ENCODE data around the gene SLC25A19. TPM values are rescaled to one million over a fixed set of nuclear protein-coding genes. Genes with fewer than 3 reads are reported as not detected.

The SLC25A19 gene
- polyA plus RNA-seq, 1 experiment = 12.0 TPM

DNA sequence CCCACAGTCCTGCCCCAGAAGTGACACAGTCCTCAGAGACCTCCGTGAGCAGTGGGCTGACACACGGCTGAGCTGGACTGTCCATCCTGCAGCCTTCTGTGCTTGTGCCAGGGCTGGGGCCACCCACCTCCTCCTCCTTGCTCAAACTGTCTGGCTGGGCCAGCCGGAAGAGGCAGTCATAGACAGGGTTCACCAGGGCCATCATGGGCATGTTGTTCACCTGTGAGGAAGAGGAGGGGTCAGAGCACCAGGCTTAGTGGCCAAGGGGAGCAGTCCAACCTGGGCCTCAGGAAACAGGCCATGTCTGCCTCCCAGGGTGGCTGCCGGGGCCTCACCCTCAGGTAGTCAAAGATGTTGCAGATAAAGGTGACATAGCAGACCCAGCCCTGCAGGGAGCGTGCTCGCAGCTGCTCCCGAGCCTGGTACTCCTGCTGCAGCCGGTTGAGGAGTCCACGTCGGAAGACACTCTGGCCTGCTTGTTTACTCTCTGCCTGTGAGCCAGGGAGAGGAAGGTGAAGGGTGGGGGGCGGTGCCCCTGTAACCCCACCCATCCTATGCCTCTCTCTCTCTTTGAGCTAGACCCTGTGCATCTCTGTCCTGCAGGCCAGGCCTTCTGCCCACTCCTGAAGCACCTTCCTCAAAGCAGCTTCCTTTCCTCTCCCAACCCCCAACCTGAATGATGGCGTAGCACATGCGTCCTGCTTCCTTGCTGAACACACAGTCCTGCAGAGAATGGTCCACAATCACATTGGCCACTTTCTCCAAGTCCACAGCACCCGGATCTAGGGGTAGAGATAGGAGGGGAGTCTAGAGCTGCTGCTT, 21.6 kb downstream of the SLC25A19 start:
- Histone ChIP-seq H3K36me3 (ENCODE audit: control insufficient read depth, insufficient read depth, low read length) (peaks cover 9% of the 10 kb centered on the region), H3K4me3 (ENCODE audit: low read depth, low read length) (no peak overlapping the region), H3K27me3 (ENCODE audit: control insufficient read depth, insufficient read depth, low read length) (no peaks in the 10 kb centered on the region)
- ChIA-PET CTCF (interaction anchor here (1.1 kb wide), 1 partner anchor 22 kb away, joined by 3 read pairs; the partner anchor contains the start of gene SLC25A19), POLR2A (no interaction called here)
- TF ChIP-seq, protein P1, sequence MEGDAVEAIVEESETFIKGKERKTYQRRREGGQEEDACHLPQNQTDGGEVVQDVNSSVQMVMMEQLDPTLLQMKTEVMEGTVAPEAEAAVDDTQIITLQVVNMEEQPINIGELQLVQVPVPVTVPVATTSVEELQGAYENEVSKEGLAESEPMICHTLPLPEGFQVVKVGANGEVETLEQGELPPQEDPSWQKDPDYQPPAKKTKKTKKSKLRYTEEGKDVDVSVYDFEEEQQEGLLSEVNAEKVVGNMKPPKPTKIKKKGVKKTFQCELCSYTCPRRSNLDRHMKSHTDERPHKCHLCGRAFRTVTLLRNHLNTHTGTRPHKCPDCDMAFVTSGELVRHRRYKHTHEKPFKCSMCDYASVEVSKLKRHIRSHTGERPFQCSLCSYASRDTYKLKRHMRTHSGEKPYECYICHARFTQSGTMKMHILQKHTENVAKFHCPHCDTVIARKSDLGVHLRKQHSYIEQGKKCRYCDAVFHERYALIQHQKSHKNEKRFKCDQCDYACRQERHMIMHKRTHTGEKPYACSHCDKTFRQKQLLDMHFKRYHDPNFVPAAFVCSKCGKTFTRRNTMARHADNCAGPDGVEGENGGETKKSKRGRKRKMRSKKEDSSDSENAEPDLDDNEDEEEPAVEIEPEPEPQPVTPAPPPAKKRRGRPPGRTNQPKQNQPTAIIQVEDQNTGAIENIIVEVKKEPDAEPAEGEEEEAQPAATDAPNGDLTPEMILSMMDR (IDR thresholded peaks at IDR 0.05; ENCODE audit: insufficient read depth, low read depth, low read length) = no peak
- DNase-seq (ENCODE audit: low read depth) = no peak

DNA sequence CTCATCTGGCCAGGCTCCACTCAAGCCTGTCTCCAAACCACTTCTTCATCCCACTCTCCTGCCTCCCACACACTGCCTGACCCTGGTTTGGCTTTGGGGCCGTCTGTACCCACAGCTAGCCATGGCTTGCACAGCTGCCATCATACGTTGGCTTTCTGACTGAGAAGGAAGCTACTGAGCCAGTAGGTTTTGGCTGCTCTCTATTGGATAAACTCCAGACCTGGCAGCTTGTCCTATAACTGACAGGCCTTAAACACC, 22.2 kb downstream of the SLC25A19 start:
- no peak for DNase-seq (ENCODE audit: low read depth)
- CTCF ChIA-PET = interaction anchor here (1.1 kb wide), 1 partner anchor 22 kb away, joined by 3 read pairs; the partner anchor contains the start of gene SLC25A19

DNA sequence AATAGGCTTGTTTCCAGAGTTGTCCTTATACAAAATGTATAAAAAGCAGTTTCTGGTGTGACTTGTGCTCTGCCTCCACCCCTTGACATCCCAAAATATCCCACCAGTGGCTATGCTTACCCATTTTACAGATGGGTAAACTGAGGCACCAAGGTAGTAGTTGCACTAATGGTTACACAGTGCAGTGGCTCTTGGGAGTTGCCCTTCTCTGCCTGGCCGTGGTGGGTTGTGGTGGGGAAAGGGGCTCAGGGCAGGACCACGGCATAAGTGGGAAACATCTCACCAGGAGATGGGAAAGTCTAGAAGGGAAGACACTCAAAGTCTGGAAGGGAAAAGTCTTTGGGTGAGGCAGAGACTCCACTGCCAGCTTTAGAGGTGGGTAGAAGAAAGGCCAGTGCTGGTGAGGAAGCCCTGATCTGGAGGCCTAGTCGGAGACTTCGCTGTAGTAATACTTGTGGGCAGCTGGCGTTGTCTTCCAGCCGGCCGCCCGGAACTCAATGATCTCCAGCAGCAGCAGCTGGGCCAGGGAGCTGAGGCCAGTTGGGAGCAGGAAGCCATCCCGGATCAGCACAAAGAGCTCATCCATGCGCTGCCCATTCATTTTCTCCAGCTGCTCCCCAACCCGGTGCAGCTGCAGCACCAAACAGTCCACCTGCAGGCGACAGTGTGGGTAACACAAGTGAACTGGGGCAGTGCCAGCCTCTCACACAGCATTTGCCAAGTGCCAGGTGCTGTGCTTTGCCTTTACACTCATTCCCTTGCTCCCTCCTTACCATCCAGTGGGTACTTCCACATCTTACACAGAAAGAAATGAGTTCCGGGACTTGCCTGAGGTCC, 22.7 kb downstream of the SLC25A19 start:
- DNase-seq (ENCODE audit: low read depth) = no peak
- CTCF ChIA-PET = interaction anchor here (1.1 kb wide), 1 partner anchor 23 kb away, joined by 3 read pairs; the partner anchor contains the start of gene SLC25A19
- TF ChIP-seq, protein P1 (IDR thresholded peaks at IDR 0.05; ENCODE audit: insufficient read depth, low read depth, low read length) = no peak

More for the DNA sequence above, 22.2 kb downstream of the SLC25A19 start:
- TF ChIP-seq, protein P1 (IDR thresholded peaks at IDR 0.05; ENCODE audit: insufficient read depth, low read depth, low read length) = no peak
- POLR2A ChIA-PET = no interaction called here
- no peak overlapping the region for H3K4me3 ChIP-seq (ENCODE audit: low read depth, low read length)
- peaks cover 9% of the 10 kb centered on the region for H3K36me3 ChIP-seq (ENCODE audit: control insufficient read depth, insufficient read depth, low read length)
- H3K27me3 ChIP-seq (ENCODE audit: control insufficient read depth, insufficient read depth, low read length) = no peaks in the 10 kb centered on the region

DNA sequence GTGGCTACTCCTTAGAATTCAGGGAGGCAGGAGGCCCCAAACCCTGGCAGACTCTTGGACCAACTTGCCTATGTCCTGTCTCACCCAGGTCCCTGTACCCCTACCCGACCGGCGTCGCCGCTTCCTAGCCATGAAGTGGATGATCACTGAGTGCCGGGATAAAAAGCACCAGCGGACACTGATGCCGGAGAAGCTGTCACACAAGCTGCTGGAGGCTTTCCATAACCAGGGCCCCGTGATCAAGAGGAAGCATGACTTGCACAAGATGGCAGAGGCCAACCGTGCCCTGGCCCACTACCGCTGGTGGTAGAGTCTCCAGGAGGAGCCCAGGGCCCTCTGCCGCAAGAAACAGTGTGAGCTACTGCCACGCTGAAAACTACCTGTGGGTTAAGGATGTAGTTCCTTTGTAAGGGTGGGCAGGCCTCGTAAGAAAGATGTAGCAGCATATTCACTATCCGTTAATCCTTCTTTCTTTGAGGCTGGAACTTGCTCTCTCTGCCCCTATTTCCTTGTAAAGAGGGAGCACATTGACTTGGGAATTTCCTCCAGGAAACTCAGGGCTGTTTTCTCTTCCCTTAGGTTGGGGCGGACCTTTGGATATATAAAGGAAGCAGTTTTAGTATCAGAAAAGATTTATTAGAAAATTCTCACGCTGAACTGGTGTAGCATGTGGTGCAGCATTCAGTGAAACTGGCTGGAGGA, 23.5 kb downstream of the SLC25A19 start:
- Histone ChIP-seq H3K36me3 (ENCODE audit: control insufficient read depth, insufficient read depth, low read length) (peaks cover 9% of the 10 kb centered on the region), H3K27me3 (ENCODE audit: control insufficient read depth, insufficient read depth, low read length) (no peaks in the 10 kb centered on the region), H3K4me3 (ENCODE audit: low read depth, low read length) (no peak overlapping the region)
- ChIA-PET CTCF (no interaction called here), POLR2A (no interaction called here)
- DNase-seq (ENCODE audit: low read depth) = no peak
- TF ChIP-seq, protein P1 (IDR thresholded peaks at IDR 0.05; ENCODE audit: insufficient read depth, low read depth, low read length) = no peak

More for the DNA sequence above, 22.7 kb downstream of the SLC25A19 start:
- Histone ChIP-seq H3K36me3 (ENCODE audit: control insufficient read depth, insufficient read depth, low read length) (peaks cover 9% of the 10 kb centered on the region), H3K4me3 (ENCODE audit: low read depth, low read length) (no peak overlapping the region), H3K27me3 (ENCODE audit: control insufficient read depth, insufficient read depth, low read length) (no peaks in the 10 kb centered on the region)
- POLR2A ChIA-PET = no interaction called here
